NCI-H748 (cell line): ENCODE data around the gene SEBOX.

Experiments
- DNase-seq: peaks from one replicate; lab custom pipeline; 2025; ENCODE audit not compliant: unreplicated experiment; lab: John Stamatoyannopoulos, UW

The SEBOX gene

DNA sequence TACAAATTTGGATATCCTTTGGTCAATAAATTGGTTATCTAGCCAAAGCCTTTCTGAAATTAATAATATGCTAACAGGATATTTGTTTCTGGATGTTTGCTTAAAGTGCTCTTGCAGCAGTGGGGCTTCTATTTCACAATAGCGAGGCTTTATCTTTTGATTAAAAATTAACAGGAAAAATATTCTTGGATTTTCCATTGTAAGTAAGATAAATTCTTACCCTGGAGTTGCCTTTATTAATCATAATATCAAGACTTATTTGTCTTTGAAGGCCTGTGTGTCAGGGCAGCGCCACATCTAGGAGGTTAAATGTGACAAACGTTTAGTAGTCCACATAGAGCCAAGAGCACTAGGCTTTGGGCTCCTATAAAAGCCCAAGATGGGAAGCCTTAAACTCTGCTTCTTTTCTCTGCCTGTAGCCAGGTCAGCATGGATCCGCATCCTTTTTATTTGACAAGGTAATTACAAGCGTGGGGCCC, 40.7 kb downstream of the SEBOX start:
- no peak for DNase-seq

- no peak for DNase-seq
Measured at GRCh38 chr17:28320215-28321061, 44.6 kb downstream of the SEBOX start.

- peak; percentile 69 for DNase-seq
Measured at GRCh38 chr17:28319598-28319935, 45.4 kb downstream of the SEBOX start.

- DNase-seq, result peak; percentile 100
Measured at GRCh38 chr17:28318759-28319597, 46.0 kb downstream of the SEBOX start, which contains the start of gene TMEM97. TMEM97 (plus strand) TSS chr17:28319200; CDS start chr17:28319240, 40 bp downstream.

- peak; percentile 33 for DNase-seq
Measured at GRCh38 chr17:28317966-28318758, 46.8 kb downstream of the SEBOX start.

DNA sequence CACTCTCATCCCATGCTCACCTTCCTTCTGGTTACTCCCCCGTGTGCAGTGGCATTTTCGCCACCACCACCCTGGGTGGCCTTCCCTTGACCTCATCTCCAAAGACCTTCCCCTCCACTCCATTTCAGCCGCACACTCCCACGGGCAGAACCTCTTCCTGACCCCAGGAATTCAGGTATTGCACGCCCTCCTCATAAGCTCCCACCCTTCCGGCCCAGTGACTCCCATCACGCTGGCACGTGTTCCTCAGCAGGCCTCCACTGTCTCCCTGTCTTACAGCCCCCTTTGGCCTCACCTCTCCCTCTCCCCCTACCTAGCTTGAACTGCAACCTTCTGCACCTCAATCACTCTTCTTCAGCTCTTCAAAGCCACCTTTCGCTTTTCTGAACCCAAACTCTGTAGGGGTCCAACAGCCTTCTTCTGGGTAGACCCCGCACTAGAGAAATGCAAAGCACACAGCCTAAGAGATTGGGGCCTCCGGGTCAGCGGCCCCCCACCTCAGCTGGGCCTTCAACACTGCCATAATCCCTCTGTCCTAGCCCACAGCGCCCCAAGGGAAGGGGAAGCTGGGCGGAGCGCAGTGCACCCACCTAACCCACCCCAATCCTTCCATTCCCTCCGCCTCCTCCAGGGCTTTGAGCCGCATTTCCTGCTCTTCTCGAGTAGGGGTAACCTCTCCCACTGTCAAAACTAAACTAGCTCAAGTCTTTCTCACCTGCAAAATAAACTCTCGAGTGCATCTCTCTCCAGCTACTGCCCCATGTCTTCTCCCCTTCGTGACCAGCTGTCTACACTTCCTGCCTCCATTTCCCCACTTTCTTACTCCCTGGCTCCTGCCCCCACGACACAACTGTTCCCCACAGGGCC, 47.7 kb downstream of the SEBOX start:
- no peak for DNase-seq

GRCh38 chr17:28315846-28316705, 48.9 kb downstream of the SEBOX start:
- no peak for DNase-seq

DNA sequence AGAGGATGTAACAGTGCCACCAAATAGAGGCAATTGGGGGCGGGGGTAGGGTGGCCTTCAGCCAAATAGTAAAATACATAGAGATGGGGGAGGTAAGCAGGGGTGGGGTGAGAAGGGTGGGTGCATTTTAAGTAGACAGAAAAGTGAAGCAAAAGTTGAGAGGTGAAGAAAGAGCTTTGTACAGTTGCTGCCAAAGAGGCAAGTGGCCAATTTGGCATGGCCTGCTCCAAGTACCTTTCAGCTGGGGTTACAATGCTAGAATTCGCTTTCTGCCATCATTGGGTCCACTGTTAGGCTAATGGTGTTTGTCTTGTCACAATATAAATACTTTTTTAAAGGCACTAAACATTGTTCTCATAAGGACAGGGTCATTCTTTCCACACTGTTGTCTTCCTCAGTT, 51.2 kb downstream of the SEBOX start:
- DNase-seq, result no peak
